Bone marrow (tissue), 2 donors: ENCODE results near the gene RUNX3.

ENCODE experiments used
- DNase-seq, 2 donors: peaks; one replicate each; lab custom pipeline; 2025; lab: John Stamatoyannopoulos, UW

Gene RUNX3

GRCh38 chr1:24928689-24929397 is 1.2 kb downstream of the RUNX3 start:
- peak in 1 of 2 donors; percentile 50 for DNase-seq

GRCh38 chr1:24927988-24928688 is 1.9 kb downstream of the RUNX3 start:
- DNase-seq: no peak

- no peak for DNase-seq
Observed at GRCh38 chr1:24927473-24927872, 2.6 kb downstream of the RUNX3 start.

GRCh38 chr1:24926563-24927249 is 3.4 kb downstream of the RUNX3 start:
- DNase-seq: no peak

GRCh38 chr1:24925963-24926362 is 4.1 kb downstream of the RUNX3 start:
- no peak for DNase-seq

GRCh38 chr1:24925082-24925779 is 4.8 kb downstream of the RUNX3 start:
- no peak for DNase-seq

GRCh38 chr1:24923485-24924113 is 6.5 kb downstream of the RUNX3 start:
- no peak for DNase-seq

- no peak for DNase-seq
Observed at GRCh38 chr1:24921938-24922662, 8.0 kb downstream of the RUNX3 start.

- DNase-seq: no peak
Observed at GRCh38 chr1:24921412-24921811, 8.7 kb downstream of the RUNX3 start.

GRCh38 chr1:24920533-24920925 is 9.5 kb downstream of the RUNX3 start:
- DNase-seq: no peak

GRCh38 chr1:24919791-24920532 is 10.1 kb downstream of the RUNX3 start:
- DNase-seq: no peak

GRCh38 chr1:24918995-24919605 is 11.0 kb downstream of the RUNX3 start:
- no peak for DNase-seq

- no peak for DNase-seq
Observed at GRCh38 chr1:24918370-24918769, 11.7 kb downstream of the RUNX3 start.

GRCh38 chr1:24917327-24918074 is 12.6 kb downstream of the RUNX3 start:
- no peak for DNase-seq

GRCh38 chr1:24915816-24916602 is 14.1 kb downstream of the RUNX3 start:
- no peak for DNase-seq

- no peak for DNase-seq
Observed at GRCh38 chr1:24914226-24915069, 15.6 kb downstream of the RUNX3 start.

GRCh38 chr1:24913616-24914225 is 16.4 kb downstream of the RUNX3 start:
- no peak for DNase-seq
